H1 (cell line): ENCODE measurements around the gene CCL24.

Experiments used
- ASH2L ChIP-seq: fragments of 200-600, 300-600 bp; sonication (generic); IDR thresholded peaks from one replicate; pipeline ENCODE4 v1.7.1; 2017; ENCODE audit warnings: low read length
- CEBPB ChIP-seq: IDR thresholded peaks from 2 replicates; pipeline ENCODE4 v1.6.1; 2012; ENCODE audit warnings: low read depth, low read length
- EZH2 ChIP-seq: fragments of 200-600 bp; sonication (generic); IDR thresholded peaks from 2 replicates; pipeline ENCODE4 v1.7.1; 2012; ENCODE audit warnings: low read depth, mild to moderate bottlenecking, moderate library complexity, low read length, inconsistent platforms; ENCODE audit not compliant: severe bottlenecking
- HDAC2 ChIP-seq, 2 experiments: fragments of 300-600 bp in 1 of 2; sonication (generic) in 1 of 2; IDR thresholded peaks; 2 replicates each; pipeline ENCODE4 v1.6.1; 2011 to 2012; ENCODE audit warnings: low read depth in 2 of 2, low read length in 2 of 2, mild to moderate bottlenecking in 2 of 2, moderate library complexity in 2 of 2, borderline replicate concordance in 1 of 2, inconsistent platforms in 1 of 2
- SP1 ChIP-seq: IDR thresholded peaks from 2 replicates; pipeline ENCODE4 v1.6.1; 2011; ENCODE audit warnings: low read depth, low read length
- TF ChIP-seq, protein P1 (sequence below): IDR thresholded peaks from 2 replicates; pipeline ENCODE4 v1.6.1; 2011; ENCODE audit warnings: low read length, improper control_type of control experiment

DNA sequence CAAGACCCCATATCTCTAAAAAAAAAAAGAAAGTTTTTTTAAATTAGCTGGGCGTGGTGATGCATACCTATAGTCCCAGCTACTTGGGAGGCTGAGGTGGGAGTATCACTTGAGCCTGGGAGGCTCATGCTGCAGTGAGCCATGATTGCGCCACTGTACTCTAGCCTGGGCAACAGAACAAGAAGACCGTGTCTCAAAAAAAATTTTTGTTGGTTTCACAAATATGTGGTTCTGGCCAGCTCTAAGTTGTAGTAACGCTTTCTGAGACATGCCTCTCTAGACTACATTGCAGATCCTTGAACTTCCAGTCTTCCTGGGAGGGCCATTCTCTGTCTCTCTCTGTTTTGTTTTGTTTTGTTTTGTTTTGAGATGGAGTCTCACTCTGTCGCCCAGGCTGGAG is 40.6 kb upstream of the CCL24 start:
- TF ChIP-seq, protein P1, sequence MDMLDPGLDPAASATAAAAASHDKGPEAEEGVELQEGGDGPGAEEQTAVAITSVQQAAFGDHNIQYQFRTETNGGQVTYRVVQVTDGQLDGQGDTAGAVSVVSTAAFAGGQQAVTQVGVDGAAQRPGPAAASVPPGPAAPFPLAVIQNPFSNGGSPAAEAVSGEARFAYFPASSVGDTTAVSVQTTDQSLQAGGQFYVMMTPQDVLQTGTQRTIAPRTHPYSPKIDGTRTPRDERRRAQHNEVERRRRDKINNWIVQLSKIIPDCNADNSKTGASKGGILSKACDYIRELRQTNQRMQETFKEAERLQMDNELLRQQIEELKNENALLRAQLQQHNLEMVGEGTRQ = no peak
- TF ChIP-seq CEBPB (no peak), EZH2 (no peak), HDAC2 (IDR thresholded peaks at IDR 0.05; ENCODE audit: borderline replicate concordance in 1 of 2, low read depth in 2 of 2, low read length in 2 of 2) (no peak), ASH2L (no peak), SP1 (no peak)
